HT-29 (cell line): ENCODE measurements around the gene GPBAR1. TPM values are rescaled to one million over a fixed set of nuclear protein-coding genes. Genes with fewer than 3 reads are reported as not detected.

Experiments
- DNase-seq: peaks from one replicate; pipeline ENCODE4 v3.0.0-alpha.2; 2015; ENCODE audit warnings: low spot score
- total RNA-seq: library from RNA; depleted of rRNA; stranded (reverse); fragments of >200 nt; shearing (Covaris generic); gene quantifications from 2 replicates; pipeline ENCODE4 v1.2.3, GENCODE V29; 2014

The GPBAR1 gene
- total RNA-seq, 1 experiment from 2014 or later = 0.56 TPM

DNA sequence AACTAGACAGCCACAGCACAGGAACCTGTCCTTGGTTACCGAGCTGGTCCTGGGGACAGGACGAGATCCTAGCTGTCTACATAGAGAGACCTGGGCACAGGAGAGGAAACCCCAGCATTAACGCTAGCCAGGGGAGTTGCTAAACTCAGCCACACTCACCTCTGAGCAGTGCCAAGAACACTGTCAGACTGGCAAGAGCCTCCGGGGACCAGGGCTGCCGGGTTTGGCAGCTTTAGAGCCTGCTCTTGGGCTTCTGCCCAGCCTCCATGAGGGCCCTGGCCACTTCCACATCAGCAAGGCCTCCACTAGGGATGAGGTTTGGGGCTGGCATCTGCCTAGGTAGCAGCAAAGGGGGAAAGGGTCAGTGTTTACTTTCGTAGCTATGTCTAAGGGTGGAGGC lies 24.8 kb downstream of the GPBAR1 start:
- no peak for DNase-seq

DNA sequence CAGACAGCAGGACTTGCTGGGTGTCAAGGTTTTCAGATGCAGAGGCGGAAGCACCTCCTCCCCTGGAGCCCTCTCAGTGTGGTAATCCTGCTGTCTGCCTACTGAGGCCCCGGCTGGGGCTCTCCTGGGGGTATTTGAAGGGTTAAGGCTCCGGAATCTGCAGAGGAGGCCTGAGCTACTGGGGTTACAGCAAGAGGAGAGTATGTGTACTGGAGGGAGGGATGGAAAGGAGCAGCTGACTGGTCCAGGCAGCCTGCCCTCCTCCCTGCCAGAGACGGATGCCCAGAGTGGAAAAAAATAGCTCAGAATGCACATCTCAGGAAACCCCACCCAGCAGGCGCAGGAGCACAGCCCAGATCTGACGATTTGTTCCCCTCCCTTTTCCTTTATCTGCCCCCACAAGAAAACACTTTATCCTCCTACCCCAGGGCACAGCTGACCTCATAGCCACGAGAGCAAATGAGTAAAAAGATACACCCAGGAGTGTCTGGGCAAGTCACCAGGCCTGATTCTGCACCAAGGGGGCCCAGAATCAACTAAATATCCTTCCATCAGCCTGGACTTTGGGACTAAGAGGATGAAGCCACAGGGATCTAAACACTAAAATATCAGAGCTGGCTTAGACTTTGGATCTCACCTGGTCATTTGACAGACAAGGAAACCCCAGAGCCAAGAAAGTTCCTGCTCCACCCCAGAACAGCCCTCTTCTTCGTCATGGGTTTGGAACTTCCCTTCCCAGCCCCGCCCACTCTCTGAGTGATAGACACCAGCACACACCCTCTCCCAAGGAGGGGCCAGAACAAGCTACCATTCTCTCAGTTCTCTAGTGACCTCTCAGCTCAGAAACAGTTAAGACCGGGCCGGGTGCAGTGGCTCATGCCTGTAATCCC lies 26.0 kb downstream of the GPBAR1 start:
- peak; percentile 99 for DNase-seq

DNA sequence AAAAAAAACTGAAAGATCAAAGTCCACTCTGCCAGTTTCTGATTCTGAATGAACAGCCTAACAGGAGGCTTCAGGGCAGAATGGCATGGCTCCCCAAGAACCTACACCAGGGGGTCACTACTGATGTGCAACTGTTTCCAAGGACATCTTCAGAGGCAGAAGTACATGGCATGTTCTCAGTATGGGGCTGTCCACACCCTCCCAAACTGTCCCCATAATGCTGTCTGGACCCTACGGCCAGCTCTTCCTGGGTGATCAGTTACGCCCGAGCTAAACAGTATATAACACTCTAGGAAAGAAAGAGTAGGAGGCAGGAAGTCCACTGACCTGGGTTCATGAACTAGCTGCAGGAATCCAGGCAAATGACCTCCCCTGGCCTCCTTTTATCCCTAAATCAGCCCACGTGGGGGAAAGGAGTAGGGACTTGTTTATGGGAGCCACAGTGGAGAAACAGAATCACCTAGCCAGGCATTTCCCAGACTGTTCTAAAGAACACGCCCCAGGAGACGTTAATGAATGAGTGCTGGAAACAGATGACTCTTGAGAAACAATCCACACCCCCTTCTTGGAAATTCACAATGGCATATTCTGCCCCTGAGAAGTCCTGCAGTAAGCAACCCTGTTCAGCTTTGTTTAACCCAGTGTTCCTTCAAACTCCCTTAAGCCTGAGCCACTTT lies 29.0 kb downstream of the GPBAR1 start:
- DNase-seq = peak; percentile 75

DNA sequence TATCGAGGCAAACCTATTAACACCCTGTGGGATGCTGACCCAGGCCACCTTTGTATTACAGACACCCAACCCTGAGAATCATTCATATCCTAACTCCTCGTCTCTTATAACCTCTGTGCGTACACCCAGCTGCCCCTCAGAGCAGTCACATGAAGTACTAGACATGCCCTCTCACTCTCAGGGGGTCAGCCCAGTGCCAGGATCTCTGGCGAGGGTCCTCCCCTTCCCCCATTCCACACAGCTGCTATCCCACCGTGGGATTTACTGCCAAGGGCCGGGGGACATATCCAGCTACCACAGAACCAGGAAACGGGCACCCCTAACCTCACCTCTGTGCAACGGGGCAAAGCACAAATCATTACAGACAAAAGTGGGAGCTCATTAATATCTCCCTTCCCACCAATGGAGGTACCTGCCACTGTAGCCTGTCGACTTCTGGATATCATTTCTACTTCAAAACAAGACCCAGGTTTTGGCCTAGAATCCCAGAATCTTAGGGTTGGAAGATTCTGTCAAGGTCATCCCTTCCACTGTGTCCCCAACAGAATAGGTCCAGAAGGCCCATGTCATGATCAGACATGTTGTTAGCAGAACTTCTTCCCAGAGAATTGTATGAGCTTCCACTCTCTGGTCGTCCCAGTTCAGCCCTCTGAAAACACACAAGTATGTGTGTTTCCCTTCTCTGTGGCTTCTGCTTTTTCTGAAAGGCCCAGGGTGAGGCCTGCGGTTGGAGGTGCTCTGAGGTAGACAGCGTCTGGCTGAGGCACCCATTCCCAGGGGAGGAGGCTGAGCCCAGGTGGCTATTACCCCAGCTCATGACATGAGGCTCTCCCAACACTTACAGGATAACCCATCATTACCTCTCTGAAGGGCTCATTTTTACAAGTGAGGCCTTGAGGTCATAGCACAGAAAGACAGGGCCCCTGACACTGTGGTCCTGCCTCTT lies 29.8 kb downstream of the GPBAR1 start:
- DNase-seq = peak; percentile 55

DNA sequence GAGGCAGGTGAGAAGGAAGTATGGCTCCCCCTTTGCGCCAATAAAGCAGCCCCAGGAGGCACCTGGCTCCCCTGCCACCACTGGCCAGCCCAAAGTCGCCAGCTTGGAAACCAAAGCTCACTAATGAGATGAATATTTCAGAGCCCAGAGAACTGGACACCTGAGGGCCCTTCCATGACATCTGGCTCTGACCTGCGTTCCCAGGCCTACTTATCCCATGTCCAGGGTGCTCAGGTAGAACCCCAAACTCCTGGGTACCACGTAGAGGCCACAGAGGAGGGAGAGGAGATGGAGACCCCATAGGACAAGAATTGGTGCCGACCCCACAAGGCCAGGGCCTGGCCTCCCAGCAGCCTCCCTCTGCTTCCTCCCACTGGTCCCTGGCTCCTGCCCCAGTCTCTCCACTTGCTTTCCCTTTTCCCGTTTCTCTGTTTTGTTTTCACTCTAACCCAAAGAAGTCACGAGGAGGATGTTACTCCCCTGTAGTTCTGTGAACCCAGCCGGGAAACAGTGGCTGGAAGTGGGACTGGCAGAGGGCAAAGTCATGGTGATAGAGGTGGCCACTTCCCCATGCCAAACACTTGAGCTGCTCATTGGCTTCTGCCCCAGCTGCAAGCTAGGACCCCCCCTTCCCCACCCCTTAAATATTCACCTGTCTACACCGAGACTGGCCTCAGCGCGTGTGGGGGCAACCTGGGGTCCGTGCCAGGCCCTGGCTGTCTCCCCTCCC lies 30.7 kb downstream of the GPBAR1 start:
- DNase-seq = peak; percentile 48

DNA sequence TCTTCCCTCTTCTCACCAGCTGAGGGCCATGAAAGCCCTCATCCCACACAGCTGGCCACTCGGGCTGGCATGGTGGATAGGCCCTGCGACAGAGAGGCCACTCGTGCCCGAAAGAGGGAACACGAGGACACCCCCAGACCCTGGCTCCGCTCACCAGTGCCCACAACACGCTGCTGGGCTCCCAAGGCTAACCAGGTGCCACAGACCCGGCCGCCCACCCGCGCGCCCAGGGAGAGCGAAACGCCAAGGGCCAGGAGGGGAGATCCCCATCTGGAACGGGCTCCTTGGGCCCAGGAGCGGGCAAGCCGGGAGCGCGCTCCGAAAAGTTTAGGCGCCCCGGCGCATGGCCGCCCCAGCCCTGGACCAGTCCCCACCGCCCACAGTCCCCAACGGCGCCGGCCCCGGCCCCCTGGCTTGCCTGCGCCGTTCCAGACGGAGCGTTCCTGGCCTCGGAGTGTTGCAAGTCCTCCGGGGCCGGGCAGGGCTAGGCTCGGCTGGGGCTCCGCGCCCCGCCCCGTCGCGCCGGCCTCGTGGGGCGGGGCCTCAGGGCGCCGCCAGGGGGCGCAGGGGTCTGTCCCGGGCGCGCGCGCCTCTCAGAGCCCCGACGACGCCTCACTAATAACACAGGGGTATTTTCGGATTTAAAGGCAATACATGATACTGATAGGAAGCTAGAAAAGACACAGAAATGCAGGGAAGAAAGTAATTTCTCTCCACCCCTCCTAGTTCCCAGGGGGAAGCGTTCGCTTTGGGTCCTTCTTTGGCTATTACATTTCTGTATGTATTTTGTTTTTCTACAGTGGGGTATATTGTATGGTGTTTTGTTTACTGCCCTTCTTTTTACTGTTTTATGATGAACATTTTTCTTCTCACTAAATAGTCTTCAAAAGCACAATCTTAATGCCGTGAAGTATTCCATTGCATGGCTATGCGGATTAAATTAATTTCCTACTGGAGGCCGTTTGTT lies 31.5 kb downstream of the GPBAR1 start, which contains the start of gene TMBIM1:
TMBIM1 (minus strand) TSS at position 456 of the 967 bp plus-strand sequence. CDS start 10,362 bp downstream, outside the sequence.
- peak; percentile 84 for DNase-seq

DNA sequence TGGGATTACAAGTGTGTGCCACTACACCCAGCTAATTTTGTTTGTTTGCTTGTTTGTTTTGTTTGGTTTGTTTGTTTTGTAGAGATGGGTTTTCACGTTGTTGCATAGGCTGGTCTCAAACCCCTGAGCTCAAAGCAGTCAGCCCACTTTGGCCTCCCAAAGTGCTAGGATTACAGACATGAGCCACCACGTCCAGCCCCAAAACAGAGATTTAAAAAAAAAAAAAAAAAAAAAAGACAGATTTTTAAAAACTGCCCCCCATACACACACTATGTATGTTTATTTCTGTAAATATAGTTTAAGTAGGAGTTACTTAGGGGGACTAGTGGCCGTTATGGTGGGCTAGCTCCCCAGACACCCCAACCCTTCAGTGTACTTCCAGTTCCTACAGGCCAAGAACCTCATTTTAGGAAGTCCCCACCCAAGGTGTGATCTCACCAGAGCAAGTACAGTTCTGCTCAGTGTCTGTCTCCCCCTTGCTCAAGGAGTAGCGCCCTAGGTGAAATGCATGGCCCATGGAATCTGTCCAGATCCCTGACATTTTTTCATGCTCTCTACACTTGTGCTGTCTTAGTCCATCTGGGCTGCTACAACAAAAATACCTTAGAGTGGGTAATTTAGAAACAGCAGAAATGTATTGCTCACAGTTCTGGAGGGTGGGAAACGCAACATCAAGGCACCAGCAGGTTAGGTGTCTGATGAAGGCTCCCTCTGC lies 33.1 kb downstream of the GPBAR1 start:
- DNase-seq = no peak

DNA sequence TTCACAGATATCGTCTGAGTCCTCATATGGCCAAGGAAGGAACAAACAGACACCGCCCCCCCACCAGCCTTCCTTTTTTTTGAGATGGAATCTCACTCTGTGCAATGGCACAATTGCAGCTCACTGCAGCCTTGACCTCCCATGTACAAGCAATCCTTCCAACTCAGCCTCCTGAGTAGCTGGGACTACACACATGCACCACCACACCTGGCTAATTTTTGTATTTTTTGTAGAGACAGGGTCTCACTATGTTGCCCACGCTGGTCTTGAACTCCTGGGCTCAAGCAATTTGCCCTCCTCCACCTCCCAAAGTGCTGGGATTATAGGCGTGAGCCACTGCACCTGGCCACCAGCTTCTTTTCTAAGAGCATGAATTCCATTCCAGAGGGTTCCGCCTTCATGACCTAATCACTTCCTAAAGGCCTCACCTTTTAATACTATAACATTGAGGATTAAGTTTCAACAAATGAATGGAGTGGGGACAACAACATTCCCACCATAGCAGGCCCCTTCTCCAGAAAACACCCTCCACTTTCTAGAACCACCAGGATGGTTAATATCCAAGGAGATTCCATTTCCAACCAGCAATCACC lies 33.7 kb downstream of the GPBAR1 start:
- DNase-seq = no peak

DNA sequence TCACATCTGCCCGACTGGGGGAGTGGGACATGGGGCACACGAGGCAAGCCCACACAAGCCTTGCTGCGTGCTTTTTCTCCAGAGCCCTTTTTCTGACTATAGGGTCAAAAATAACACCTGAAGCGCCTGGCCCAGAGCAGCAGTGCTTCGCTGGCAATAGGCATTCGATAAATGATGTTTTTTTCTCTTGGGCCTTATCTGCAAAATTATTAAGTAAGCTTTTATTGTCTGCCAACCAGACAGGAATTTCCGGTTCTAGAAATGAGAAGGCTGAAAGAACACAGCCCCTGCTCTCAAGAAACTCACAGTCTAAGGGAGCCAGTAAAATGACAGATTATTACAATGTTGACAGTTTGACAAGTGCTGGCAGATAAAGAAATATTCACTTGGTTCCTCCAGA lies 34.2 kb downstream of the GPBAR1 start:
- DNase-seq = peak; percentile 92

DNA sequence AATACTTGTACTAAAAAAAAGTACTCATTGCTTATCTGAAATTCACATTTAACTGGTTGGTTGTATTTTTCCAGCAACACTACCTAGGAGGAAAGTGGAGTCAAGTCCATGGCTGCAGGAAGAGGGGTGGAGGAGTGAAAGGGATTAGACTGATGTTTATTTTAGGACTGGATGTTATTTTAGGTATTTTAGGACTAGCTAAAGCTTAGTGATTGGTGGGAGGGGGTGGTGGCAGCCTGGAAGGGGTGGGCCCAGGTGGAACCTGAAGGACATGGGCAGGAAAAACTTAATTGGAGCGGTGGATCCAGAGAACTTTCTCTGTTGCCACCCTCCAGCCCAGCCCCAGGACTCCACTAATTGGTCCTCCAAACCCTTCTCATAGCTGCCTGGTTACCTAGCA lies 35.4 kb downstream of the GPBAR1 start:
- no peak for DNase-seq

DNA sequence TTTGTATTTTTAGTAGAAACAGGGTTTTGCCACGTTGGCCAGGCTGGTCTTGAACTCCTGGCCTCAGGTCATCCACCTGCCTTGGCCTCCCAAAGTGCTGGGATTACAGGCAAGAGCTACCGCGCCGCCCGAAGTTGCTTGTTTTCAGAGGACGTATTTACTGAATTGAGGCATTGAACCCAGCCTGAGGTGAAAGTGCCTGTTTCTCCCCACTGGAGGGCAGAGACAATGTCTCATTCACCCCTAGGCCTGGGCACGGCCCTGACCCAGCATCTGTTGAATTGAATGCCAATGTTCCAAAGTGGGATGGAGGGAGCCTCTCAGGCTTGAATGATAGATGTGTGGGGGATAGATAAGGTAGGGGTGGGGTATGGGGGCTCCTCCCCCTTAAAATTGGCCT lies 36.0 kb downstream of the GPBAR1 start:
- DNase-seq = no peak

DNA sequence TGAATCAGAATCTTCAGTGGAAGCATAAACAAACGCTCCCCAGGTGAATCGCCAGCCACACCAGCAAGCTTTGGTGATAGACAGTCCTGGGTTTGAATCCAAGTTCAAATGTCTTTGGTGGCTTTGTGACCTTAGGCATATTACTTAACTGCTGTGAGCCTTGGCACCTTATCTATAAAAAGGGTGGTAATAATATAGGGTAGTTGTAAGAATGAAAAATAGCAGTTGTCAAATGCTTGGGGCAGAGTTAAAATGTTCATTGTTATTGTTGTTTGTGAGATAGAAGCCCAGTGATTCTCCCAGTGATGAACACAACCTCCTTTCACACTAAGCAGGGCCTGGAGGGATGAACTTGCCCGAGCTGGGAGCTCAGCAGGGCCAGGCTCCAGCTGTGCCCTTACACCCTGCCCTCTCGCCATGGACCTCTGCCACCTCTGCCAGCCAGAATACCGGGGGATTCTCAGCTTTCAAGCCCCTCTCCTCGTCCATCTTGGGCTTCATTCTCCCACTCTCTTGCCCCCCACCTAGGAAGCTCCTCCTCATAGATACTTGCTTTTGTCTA lies 37.6 kb downstream of the GPBAR1 start:
- no peak for DNase-seq

DNA sequence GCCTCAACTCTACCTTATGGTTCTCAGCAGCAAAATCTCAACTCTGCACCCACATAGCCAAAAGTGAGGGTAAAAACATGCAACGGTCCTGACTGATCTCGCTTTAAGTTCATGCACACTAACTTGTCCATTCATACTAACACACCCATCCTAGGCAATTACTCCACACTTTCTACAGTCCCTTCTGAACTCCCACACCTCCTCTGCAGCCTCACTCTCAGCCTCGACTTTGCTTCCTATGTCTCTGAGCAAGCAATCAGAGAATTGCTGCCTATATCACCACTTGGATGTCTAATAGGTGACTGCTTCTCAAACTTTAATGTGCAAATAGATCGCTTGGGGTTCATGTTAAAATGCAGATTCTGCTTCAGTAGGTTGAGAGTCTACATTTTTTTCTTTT lies 39.3 kb downstream of the GPBAR1 start:
- no peak for DNase-seq

DNA sequence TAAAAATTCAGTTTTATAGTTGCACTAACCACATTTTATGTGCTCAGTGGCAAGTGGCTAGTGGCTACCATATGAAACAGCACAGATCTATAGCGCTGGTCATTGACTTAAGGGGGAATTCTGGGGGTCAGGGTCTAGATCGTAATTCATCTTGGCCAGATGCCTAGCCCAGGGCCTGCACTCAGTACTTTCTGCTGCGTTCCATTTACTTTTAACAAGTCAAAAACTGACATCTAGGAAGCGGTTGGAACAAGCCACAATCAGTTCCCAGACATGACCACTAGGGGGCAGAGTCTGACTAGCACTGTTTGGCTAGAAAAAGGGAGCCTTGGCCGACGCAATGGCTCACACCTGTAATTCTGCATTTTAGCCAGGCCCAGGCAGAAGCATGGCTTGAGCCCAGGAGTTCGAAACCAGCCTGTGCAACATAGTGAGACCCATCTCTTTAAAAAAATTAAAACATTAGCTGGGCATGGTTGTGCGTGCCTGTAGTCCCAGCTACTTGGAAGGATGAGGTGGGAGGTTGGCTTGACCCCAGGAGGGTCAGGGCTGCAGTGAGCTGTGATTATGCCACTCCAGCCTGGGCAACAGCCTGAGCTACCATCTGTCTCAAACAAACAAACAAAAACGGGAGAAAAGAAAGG lies 40.5 kb downstream of the GPBAR1 start:
- peak; percentile 98 for DNase-seq

DNA sequence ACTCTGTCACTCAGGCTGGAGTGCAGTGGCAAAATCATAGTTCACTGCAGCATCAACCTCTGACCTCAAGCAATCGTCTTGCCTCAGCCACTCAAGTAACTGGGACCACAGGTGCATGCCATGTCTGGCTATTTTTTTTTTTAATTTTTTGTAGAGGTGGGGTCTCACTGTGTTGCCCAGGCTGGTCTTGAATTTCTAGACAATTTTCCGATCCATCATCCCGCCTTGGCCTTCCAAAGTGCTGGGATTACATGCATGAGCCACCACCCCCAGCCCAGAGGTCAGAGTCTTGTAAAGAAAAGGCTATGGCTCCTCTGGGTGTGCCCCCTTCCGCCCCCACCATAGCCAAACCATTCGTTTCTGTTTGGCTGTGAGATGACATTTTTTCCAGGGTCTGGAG lies 44.6 kb downstream of the GPBAR1 start:
- DNase-seq = no peak

DNA sequence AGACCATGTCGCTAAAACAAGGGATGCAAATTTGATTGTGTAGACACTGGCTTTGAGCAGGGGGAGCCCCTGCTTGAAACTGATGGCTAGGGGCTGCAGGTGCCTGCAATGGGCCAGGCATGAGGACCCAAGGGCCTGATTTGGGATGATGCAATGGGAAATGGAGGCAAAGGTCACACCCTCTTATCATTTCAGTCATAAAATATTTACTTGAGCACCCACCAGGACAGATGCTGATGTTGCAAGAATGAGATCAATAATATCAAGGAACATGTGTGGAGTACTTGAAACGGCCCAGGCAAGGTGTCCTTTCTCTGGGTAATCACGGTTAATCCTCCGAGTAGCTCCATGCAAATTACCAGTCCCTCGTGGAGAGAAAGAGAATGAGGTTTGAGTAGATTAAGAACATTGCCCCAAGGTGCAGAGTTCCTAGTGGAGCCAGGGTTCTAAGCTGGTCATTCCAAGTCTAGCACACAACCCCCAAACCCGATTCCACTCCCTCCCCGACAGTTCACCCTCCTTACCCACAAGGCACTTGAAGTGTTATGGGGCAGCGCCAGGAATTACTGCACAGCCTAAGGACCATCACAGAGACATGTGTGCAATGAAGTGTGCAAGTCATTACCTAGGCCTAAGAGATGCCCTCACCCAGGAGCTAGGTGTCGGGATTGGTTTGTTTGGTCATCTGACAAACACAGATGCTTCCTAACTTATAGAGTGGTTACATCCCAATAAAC lies 45.5 kb downstream of the GPBAR1 start:
- DNase-seq = no peak

DNA sequence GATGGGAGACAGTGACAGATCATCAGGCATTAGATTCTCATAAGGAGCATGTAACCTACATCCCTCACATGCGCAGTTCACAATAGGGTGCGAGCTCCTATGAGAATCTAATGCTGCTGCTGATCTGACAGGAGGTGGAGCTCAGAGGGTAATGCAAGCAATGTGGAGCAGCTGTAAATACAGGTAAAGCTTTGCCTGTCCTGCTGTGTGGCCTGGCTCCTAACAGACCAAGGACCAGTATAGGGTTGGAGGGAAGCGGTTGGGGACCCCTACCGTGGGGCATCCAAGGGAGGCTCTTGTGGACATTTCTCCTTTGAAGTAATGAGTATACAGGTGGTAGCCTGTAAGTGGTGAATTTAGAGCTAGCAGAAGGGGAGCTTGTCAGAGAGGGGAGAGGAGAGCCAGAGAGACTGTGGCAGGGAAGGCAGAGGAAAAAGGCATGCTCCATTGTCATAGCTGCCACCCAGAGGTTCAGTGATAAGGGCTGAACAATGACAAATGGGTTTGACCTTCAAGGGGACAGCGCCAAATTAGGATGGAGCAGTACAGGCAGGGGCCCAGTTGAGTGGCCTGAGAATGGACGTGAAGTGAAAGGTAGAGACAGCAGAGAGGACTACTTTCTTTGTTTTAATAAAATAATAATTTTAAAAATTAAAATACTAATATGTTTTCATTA lies 46.7 kb downstream of the GPBAR1 start:
- no peak for DNase-seq
